GM12892 (cell line): ENCODE results near the gene CTSC.

Experiments
- POLR2A ChIP-seq: IDR thresholded peaks from 2 replicates; pipeline ENCODE4 v1.6.1; 2011; ENCODE audit warnings: low read depth, low read length, control low read depth
- POLR2AphosphoS5 ChIP-seq: IDR thresholded peaks from 2 replicates; pipeline ENCODE4 v1.6.1; 2011; ENCODE audit warnings: low read depth, low read length, control low read depth
- TAF1 ChIP-seq: IDR thresholded peaks from 2 replicates; pipeline ENCODE4 v1.6.1; 2011; ENCODE audit warnings: low read depth, mild to moderate bottlenecking, control low read depth, low read length, borderline replicate concordance

DNA sequence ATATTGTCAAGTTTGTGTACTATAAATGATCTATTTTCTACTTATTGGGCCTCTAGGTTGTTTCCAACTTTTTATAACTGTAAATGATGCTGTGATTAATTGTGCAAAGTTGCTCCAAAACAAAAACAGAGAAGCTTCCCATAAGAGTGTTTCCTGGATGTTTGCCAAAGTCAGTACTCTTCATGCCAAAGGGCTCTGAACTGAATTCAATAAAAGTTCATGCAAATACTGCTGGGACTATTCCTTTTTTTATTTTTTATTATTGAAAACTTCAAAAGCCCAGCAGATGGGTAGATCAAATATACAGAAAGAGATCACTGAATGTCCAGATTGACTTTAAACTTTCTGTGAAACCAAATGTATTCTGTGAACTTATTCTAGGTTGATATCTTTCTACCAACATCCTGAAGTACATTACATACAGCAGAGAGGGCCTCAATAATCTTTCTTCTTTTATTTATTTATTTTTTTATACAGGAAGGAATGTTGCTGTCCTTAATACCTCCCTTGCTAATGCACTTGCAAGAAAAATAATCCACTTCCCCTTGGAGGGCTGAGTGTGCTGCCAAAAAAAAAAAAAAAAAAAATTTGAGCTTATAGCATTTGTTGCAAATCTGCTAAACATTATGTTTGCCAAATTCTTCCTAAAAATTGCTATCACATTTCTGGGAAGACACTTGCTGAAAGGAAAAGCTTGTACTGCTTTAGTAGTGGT, 53.0 kb downstream of the CTSC start:
- no peak for TF ChIP-seq POLR2A
- TF ChIP-seq POLR2AphosphoS5, result no peak
- no peak for TF ChIP-seq TAF1
